Measurements from ENCODE around the gene ESPNL.

GRCh38 chr2:238065071-238065846 lies 34.9 kb upstream of the ESPNL start:
- TF ChIP-seq POLR2A (IDR thresholded peaks at IDR 0.05; ENCODE audit: low read length) (no peak), GATA1 (IDR thresholded peaks at IDR 0.05; ENCODE audit: low read depth, low read length) (no peak)
